Measurements from ENCODE around the gene PSMA6.

The PSMA6 gene

DNA sequence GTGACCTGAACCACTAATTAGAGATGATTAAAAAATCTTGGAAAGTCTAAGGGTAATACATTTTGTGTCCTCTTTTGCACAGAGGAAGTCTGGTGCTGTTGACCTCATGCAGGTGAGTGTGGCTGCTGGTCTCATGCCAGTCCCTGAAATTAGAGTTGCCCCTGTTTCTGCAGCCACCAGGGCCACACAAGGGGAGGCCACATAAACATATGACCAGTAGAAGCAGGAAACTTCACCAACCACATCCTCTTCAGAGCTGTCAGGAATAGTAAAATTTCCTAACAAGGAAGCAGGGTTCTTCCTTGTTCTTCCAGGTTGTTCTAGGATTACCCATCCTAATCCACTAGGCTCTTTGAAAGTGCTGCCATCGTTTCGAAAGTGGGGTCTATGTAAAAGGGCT, 28.3 kb downstream of the PSMA6 start:
- no peak for TF ChIP-seq ZBTB7A (IDR thresholded peaks at IDR 0.05; ENCODE audit: low read depth)
- no peak for TF ChIP-seq CEBPB (IDR thresholded peaks at IDR 0.05)
- no peak for TF ChIP-seq EGR1 (IDR thresholded peaks at IDR 0.05)
- TF ChIP-seq TAF1 (IDR thresholded peaks at IDR 0.05; ENCODE audit: low read depth) = no peak
- TF ChIP-seq EP300 (IDR thresholded peaks at IDR 0.05; ENCODE audit: borderline replicate concordance) = no peak

DNA sequence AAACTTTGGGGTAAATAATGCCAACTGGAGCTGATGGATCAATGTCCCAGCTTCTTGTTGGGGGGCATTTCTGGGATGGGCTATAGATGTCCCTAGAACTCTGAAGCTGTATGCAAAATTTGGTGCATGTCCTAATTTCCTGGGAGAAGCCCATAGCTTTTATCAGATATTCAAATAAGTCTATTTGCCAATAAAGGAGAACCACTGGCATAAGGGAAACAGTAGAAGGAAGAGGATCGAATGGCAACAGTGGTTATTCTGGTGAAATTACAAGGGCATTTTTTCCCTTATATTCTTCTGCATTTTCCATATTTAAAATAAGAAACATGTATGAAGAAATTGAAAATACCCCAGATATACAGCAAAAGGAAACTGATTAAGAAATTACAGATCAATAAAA, 34.2 kb downstream of the PSMA6 start:
- no peak for TF ChIP-seq FOXM1 (IDR thresholded peaks at IDR 0.05; ENCODE audit: borderline replicate concordance, low read depth)
- no peak for TF ChIP-seq EGR1 (IDR thresholded peaks at IDR 0.05)
- TF ChIP-seq EP300 (IDR thresholded peaks at IDR 0.05; ENCODE audit: borderline replicate concordance) = no peak
- no peak for TF ChIP-seq TCF12 (IDR thresholded peaks at IDR 0.05; ENCODE audit: low read depth)
- TF ChIP-seq, protein P1, sequence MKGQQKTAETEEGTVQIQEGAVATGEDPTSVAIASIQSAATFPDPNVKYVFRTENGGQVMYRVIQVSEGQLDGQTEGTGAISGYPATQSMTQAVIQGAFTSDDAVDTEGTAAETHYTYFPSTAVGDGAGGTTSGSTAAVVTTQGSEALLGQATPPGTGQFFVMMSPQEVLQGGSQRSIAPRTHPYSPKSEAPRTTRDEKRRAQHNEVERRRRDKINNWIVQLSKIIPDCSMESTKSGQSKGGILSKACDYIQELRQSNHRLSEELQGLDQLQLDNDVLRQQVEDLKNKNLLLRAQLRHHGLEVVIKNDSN (IDR thresholded peaks at IDR 0.05) = no peak
- no peak for TF ChIP-seq TAF1 (IDR thresholded peaks at IDR 0.05; ENCODE audit: low read depth)
- TF ChIP-seq YY1 (IDR thresholded peaks at IDR 0.05; ENCODE audit: low read depth) = no peak
- no peak for TF ChIP-seq CREB1 (IDR thresholded peaks at IDR 0.05; ENCODE audit: low read depth)
- TF ChIP-seq ZBTB7A (IDR thresholded peaks at IDR 0.05; ENCODE audit: low read depth) = no peak
- no peak for TF ChIP-seq TEAD4 (IDR thresholded peaks at IDR 0.05)
- TF ChIP-seq RAD21 (IDR thresholded peaks at IDR 0.05; ENCODE audit: low read depth) = no peak
- no peak for TF ChIP-seq NFIC (IDR thresholded peaks at IDR 0.05)
- TF ChIP-seq, protein P2, sequence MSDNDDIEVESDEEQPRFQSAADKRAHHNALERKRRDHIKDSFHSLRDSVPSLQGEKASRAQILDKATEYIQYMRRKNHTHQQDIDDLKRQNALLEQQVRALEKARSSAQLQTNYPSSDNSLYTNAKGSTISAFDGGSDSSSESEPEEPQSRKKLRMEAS (IDR thresholded peaks at IDR 0.05) = no peak

DNA sequence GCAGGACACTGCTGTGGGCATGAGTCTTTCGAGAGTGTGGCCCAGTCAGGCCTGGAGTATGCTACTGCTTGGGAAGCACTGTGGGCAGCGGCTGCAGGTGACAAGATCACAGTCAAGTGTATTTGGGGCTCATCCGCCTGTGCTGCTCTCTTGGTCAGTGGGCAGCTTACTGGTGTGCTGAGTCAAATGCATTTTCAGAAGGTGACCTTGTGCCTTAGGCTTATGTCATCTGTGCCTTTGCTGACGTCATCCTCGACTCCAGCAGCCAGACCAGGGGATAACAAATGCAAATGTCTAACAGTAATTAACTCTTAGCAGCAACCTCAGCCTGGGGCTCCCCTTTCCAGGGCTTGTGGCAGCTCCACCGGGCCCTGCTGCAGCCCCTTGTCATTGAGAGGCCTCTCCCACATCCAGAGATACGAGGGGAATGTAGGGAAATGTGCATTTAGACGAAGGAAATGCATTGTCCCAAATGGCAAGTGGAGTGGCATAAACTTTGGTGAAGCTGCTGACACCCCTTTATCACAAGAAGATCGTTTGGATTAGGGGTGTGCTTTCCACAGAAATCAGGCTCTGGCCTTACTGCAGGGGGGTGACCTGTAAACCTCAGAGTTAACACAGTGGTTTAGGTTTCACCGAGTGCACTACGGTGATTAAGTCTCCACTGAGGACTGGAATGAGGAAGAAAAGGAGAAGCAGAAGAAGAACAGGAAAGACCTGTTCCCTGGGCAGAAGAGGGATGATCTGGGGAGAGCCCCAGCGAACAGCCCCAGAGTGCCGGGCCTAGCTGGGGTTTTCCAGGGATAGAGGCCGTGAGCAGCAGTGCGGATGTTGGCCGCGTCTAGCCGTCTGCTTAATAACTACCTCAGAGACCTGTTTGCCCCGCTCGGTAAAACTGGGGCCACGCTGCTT, 39.7 kb downstream of the PSMA6 start:
- TF ChIP-seq RAD21 (IDR thresholded peaks at IDR 0.05; ENCODE audit: low read depth) = peak; percentile 33; the same call in 1 of the 2 replicates
- peak; percentile 26; the same call in 1 of the 2 replicates for TF ChIP-seq FOXM1 (IDR thresholded peaks at IDR 0.05; ENCODE audit: borderline replicate concordance, low read depth)
- peak; percentile 63 for TF ChIP-seq NFIC (IDR thresholded peaks at IDR 0.05)
- TF ChIP-seq ZBTB7A (IDR thresholded peaks at IDR 0.05; ENCODE audit: low read depth) = no peak
- TF ChIP-seq TEAD4 (IDR thresholded peaks at IDR 0.05) = peak; percentile 86
- TF ChIP-seq EGR1 (IDR thresholded peaks at IDR 0.05) = no peak
- peak; percentile 43; the same call in 1 of the 2 replicates for TF ChIP-seq YY1 (IDR thresholded peaks at IDR 0.05; ENCODE audit: low read depth)
- no peak; the same call in 1 of the 2 replicates for TF ChIP-seq CREB1 (IDR thresholded peaks at IDR 0.05; ENCODE audit: low read depth)
- TF ChIP-seq, protein P3, sequence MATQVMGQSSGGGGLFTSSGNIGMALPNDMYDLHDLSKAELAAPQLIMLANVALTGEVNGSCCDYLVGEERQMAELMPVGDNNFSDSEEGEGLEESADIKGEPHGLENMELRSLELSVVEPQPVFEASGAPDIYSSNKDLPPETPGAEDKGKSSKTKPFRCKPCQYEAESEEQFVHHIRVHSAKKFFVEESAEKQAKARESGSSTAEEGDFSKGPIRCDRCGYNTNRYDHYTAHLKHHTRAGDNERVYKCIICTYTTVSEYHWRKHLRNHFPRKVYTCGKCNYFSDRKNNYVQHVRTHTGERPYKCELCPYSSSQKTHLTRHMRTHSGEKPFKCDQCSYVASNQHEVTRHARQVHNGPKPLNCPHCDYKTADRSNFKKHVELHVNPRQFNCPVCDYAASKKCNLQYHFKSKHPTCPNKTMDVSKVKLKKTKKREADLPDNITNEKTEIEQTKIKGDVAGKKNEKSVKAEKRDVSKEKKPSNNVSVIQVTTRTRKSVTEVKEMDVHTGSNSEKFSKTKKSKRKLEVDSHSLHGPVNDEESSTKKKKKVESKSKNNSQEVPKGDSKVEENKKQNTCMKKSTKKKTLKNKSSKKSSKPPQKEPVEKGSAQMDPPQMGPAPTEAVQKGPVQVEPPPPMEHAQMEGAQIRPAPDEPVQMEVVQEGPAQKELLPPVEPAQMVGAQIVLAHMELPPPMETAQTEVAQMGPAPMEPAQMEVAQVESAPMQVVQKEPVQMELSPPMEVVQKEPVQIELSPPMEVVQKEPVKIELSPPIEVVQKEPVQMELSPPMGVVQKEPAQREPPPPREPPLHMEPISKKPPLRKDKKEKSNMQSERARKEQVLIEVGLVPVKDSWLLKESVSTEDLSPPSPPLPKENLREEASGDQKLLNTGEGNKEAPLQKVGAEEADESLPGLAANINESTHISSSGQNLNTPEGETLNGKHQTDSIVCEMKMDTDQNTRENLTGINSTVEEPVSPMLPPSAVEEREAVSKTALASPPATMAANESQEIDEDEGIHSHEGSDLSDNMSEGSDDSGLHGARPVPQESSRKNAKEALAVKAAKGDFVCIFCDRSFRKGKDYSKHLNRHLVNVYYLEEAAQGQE (IDR thresholded peaks at IDR 0.05; ENCODE audit: low read depth) = no peak
- TF ChIP-seq, protein P2 (IDR thresholded peaks at IDR 0.05) = peak; percentile 53
- TF ChIP-seq EP300 (IDR thresholded peaks at IDR 0.05; ENCODE audit: borderline replicate concordance) = peak; percentile 62; the same call in 1 of the 2 replicates
- TF ChIP-seq TAF1 (IDR thresholded peaks at IDR 0.05; ENCODE audit: low read depth) = peak; percentile 46
- peak; percentile 57 for TF ChIP-seq TCF12 (IDR thresholded peaks at IDR 0.05; ENCODE audit: low read depth)
- TF ChIP-seq, protein P1 (IDR thresholded peaks at IDR 0.05) = no peak
- no peak for TF ChIP-seq CEBPB (IDR thresholded peaks at IDR 0.05)

DNA sequence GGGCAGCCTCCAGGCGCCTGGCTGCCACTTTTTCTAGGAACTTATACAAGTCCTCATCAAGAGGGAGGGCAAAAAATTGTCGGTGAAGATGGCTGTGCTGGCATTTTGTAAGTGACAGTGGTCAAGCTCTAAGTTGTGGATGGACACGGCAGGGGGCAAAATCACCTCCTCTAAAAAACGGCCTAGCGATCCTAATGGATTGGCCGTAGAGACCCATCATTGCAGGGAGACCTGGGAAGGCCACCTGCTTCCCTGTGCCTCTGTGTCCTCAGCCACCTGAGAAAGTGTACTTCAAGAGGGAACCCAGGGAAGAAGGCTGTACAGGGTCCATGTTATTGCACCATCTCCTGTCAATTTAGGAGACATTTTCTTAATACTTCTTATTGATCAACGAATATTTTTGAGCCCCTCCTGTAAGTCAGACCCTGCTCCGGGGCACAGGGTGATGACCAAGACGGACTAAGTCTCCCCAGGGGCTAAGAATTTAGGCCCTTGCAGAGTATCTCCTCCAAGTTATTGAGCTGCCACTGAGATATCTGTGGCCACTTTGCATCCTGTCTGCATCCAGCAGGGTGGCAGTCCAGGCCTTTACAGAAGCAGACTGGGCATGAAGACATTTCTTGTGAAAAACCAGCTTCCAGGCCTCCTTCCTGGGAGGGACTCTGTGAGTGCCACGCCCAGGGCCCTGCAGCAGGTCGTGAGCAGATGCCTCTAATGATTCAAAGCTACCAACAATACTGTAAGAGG, 40.5 kb downstream of the PSMA6 start:
- TF ChIP-seq CREB1 (IDR thresholded peaks at IDR 0.05; ENCODE audit: low read depth) (no peak), RAD21 (IDR thresholded peaks at IDR 0.05; ENCODE audit: low read depth) (peak; percentile 21; the same call in 1 of the 2 replicates), NFIC (IDR thresholded peaks at IDR 0.05) (no peak), YY1 (IDR thresholded peaks at IDR 0.05; ENCODE audit: low read depth) (peak; percentile 20; the same call in 1 of the 2 replicates), FOXM1 (IDR thresholded peaks at IDR 0.05; ENCODE audit: borderline replicate concordance, low read depth) (peak; percentile 8; the same call in 1 of the 2 replicates)
- TF ChIP-seq, protein P3 (IDR thresholded peaks at IDR 0.05; ENCODE audit: low read depth) = no peak

DNA sequence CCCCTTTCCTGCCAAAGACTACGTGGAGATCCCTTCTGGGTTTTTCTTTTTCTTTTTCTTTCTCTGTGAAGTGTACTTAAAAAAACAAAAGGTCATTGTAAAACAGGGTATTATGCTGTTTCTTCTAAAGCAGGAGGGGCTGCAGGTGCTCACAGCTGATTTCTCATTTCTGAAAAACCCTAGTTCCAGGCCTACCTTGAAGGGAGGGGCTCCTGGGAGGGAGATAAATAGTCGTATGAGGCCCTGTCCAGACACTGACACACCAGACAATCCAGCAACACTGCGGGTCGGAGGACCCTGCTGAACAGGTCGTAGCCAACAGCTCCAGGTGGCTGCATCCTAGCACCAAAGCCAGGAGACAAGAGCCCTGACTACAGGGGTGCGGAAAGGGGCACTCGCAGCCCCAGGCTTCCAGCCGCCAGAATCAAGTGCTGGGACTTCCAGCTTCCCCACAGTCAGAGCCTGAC, 41.1 kb downstream of the PSMA6 start:
- no peak for TF ChIP-seq ZBTB7A (IDR thresholded peaks at IDR 0.05; ENCODE audit: low read depth)
- TF ChIP-seq, protein P1 (IDR thresholded peaks at IDR 0.05) = no peak
- TF ChIP-seq EP300 (IDR thresholded peaks at IDR 0.05; ENCODE audit: borderline replicate concordance) = no peak
- TF ChIP-seq EGR1 (IDR thresholded peaks at IDR 0.05) = no peak
